8988T (cell line): Measurements from ENCODE around the gene NHLRC4.

ENCODE experiments used
- DNase-seq: peaks from one replicate; pipeline ENCODE4 v3.0.0; 2011

Gene NHLRC4

GRCh38 chr16:531494-532125, 35.2 kb upstream of the NHLRC4 start:
- no peak for DNase-seq

- no peak for DNase-seq
Measured at GRCh38 chr16:533391-534123, 33.2 kb upstream of the NHLRC4 start.

GRCh38 chr16:534135-534534, 32.7 kb upstream of the NHLRC4 start:
- no peak for DNase-seq

GRCh38 chr16:534856-535445, 31.9 kb upstream of the NHLRC4 start:
- DNase-seq: peak; percentile 80

GRCh38 chr16:535446-536405, 31.1 kb upstream of the NHLRC4 start:
- DNase-seq: peak; percentile 97

GRCh38 chr16:536746-537145, 30.1 kb upstream of the NHLRC4 start:
- DNase-seq: no peak

- DNase-seq: no peak
Measured at GRCh38 chr16:537415-538335, 29.1 kb upstream of the NHLRC4 start.

- DNase-seq: no peak
Measured at GRCh38 chr16:539901-540530, 26.8 kb upstream of the NHLRC4 start.

- DNase-seq: no peak
Measured at GRCh38 chr16:540645-541340, 26.0 kb upstream of the NHLRC4 start.

GRCh38 chr16:543301-544164, 23.3 kb upstream of the NHLRC4 start:
- DNase-seq: no peak

GRCh38 chr16:544517-544916, 22.3 kb upstream of the NHLRC4 start:
- no peak for DNase-seq

- DNase-seq: no peak
Measured at GRCh38 chr16:546909-547770, 19.7 kb upstream of the NHLRC4 start.

GRCh38 chr16:548586-548985, 18.2 kb upstream of the NHLRC4 start:
- no peak for DNase-seq

- no peak for DNase-seq
Measured at GRCh38 chr16:549544-550263, 17.1 kb upstream of the NHLRC4 start.

- DNase-seq: no peak
Measured at GRCh38 chr16:551210-551609, 15.6 kb upstream of the NHLRC4 start.

- DNase-seq: no peak
Measured at GRCh38 chr16:552171-552570, 14.6 kb upstream of the NHLRC4 start.

GRCh38 chr16:553601-554296, 13.1 kb upstream of the NHLRC4 start:
- no peak for DNase-seq

GRCh38 chr16:554297-554621, 12.5 kb upstream of the NHLRC4 start:
- no peak for DNase-seq
